B cell (primary cell): ENCODE data around the gene ACCS.

Experiments
- EZH2 ChIP-seq: IDR thresholded peaks from 2 replicates; pipeline ENCODE4 v1.6.1; 2012; ENCODE audit warnings: borderline replicate concordance, low read depth, mild to moderate bottlenecking, moderate library complexity, low read length; ENCODE audit not compliant: insufficient read depth, poor library complexity, severe bottlenecking
- TF ChIP-seq, protein P1 (sequence below): fragments of 200-600 bp; IDR thresholded peaks from one replicate; pipeline ENCODE4 v1.8.0; 2022; ENCODE audit warnings: antibody characterized with exemption, mild to moderate bottlenecking

DNA sequence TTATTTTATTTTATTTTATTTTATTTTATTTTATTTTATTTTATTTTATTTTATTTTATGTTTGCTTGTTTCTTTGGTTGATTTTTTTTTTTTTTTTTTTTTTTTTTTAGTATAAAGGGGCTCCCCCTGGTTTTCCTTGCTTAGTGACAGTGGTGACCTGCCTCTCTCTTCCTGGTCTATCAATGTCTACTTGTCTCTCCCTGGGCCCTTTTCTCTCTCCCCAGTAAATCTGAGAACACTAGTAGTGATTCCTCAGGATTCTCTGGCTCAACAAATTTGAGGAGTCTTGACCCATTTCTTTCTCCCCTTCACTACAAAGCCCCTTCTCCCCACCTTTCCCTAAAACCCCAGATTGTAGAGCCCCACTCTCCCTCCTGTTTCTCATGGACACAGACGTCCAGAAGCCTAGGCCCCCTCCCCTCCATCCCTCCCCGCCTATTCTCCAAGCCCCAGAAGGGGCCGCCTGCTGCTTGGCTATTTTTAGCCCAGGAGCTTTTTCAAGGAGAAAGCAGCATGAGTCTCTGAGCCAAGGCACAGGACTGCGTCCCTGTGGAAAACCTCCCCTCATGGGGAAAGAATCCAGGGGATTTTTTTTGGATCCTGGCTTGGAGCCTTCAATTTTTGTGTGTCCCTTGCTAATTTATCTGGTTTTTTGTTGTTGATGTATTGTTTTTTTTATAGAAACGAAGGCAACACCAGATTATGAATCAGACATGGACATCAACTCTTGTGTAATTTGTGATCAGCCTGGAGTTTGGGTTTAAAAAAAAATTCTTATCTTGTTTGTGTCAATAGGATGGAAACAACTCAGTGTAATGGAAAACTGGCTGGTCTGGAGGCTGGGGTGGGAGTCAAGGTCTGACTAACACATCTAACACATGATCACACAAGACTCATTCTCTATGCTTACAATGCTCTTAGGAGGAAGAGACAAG, 35.8 kb upstream of the ACCS start:
- TF ChIP-seq, protein P1, sequence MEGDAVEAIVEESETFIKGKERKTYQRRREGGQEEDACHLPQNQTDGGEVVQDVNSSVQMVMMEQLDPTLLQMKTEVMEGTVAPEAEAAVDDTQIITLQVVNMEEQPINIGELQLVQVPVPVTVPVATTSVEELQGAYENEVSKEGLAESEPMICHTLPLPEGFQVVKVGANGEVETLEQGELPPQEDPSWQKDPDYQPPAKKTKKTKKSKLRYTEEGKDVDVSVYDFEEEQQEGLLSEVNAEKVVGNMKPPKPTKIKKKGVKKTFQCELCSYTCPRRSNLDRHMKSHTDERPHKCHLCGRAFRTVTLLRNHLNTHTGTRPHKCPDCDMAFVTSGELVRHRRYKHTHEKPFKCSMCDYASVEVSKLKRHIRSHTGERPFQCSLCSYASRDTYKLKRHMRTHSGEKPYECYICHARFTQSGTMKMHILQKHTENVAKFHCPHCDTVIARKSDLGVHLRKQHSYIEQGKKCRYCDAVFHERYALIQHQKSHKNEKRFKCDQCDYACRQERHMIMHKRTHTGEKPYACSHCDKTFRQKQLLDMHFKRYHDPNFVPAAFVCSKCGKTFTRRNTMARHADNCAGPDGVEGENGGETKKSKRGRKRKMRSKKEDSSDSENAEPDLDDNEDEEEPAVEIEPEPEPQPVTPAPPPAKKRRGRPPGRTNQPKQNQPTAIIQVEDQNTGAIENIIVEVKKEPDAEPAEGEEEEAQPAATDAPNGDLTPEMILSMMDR: no peak
- TF ChIP-seq EZH2: no peak
